Psoas muscle (tissue), 8 donors: ENCODE data around the gene EXOC3L2. TPM values are rescaled to one million over a fixed set of nuclear protein-coding genes. Genes with fewer than 3 reads are reported as not detected.
"Not testable (repeated sequence)": the region's sequence is repeated elsewhere in the genome, so short reads cannot be mapped to it uniquely, and the experiment has no call there.

ENCODE experiments used
- ATAC-seq, 4 donors: fragments of 200-7000 bp; cut with Tn5 transposase; one replicate each; pipeline ENCODE4 v1.9.1; 2020; ENCODE audit warnings: moderate library complexity in 3 of 4, mild to moderate bottlenecking in 2 of 4
- DNase-seq, 2 donors: peaks; one replicate each; pipeline ENCODE4 v3.0.0-alpha.2; 2020
- H3K27ac ChIP-seq: fragments of 200-600 bp; one replicate; pipeline ENCODE4 v1.8.0; 2022
- H3K27me3 ChIP-seq, 3 donors: fragments of 200-600 bp in 1 of 3; one replicate each; pipeline versions ENCODE4 v1.6.1 to v1.8.0; 2013 to 2022; ENCODE audit warnings: low read length in 2 of 3, mild to moderate bottlenecking in 2 of 3, moderate library complexity in 1 of 3; ENCODE audit not compliant: insufficient read depth in 3 of 3
- H3K36me3 ChIP-seq, 2 donors: fragments of 200-600 bp in 1 of 2; one replicate each; pipeline versions ENCODE4 v1.6.1 to v1.8.0; 2013 to 2022; ENCODE audit warnings: low read depth in 1 of 2, mild to moderate bottlenecking in 1 of 2, moderate library complexity in 1 of 2; ENCODE audit not compliant: insufficient read depth in 1 of 2
- H3K4me1 ChIP-seq: fragments of 200-600 bp; one replicate; pipeline ENCODE4 v1.8.0; 2022
- H3K4me3 ChIP-seq: fragments of 200-600 bp; one replicate; pipeline ENCODE4 v1.8.0; 2022; ENCODE audit warnings: mild to moderate bottlenecking
- H3K9me3 ChIP-seq: fragments of 200-600 bp; one replicate; pipeline ENCODE4 v1.8.0; 2022
- WGBS, 3 donors: extraction: QIAGEN DNeasy Blood & Tissue Kit; methylation state at CpG; one replicate each; pipeline versions ENCODE4 v1.1.6 to v1.1.7; 2013; 5-methylcytosine and 5-hydroxymethylcytosine counted together
- intact Hi-C, 2 donors: fragments of 100-400 bp; cut with DNase I; formaldehyde crosslinking; loops; one replicate each; pipeline versions ENCODE4 v1.11.0 to v1.14.2; 2022
- polyA plus RNA-seq, 3 donors: library from polyadenylated mRNA; stranded (reverse); fragments of 200-250 nt; gene quantifications; one replicate each; pipeline ENCODE4 v1.2.3, GENCODE V29; 2013
- total RNA-seq, 4 donors: library from RNA; stranded (reverse); fragmentation: NEBNext Ultra II Directional in 2 of 4; extraction: Animal tissue kit (Norgen Biotek cat#: 25700) in 2 of 4; gene quantifications; one replicate each; pipeline versions ENCODE4 v1.2.1 to v1.2.4, GENCODE V29; 2021 to 2023
- TF ChIP-seq, protein P1 (sequence below): fragments of 200-600 bp; IDR thresholded peaks from one replicate; pipeline ENCODE4 v1.8.0; 2022; ENCODE audit warnings: antibody characterized with exemption
- donor health status: healthy with polysubstance abuse.
- donor health status: DM: no; HTN: no; CAD: no; lungs with moderate emphysema.
- donor health status: Bipolar disorder and iron deficiency.
- donor health status: healthy.
- donor health status: DM: yes; HTN: yes; CAD: no.
- donor health status: DM: no; HTN: no; CAD: no.
- donor health status: DM: no; HTN: no; CAD: no.
- donor health status: DM: yes; HTN: yes; CAD: no.

The EXOC3L2 gene
- total and polyA plus RNA-seq, 7 donors, result 0.17 to 1.3 (median 0.62) TPM

DNA sequence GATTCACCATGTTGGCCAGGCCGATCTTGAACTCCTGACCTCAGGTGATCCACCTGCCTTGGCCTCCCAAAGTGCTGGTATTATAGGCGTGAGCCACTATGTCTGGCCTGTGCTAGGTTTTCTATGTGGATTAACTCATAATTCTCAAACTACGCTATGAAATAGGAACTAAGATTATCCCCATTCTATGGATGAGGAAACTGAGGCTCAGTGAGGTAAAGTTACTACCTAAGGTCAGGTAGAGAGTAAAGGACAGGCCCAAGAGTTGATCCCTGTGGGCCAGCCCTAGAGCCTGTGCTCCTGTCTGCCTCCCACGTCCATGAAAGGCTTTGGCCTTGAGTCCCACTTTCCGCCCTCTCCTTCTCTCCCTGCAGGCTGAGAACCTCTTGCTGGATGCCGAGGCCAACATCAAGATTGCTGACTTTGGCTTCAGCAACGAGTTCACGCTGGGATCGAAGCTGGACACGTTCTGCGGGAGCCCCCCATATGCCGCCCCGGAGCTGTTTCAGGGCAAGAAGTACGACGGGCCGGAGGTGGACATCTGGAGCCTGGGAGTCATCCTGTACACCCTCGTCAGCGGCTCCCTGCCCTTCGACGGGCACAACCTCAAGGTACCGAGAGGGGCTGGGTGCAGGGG, 26.0 kb upstream of the EXOC3L2 start:
- Histone ChIP-seq H3K9me3 (no peaks in the 10 kb centered on the region), H3K4me1 (no peaks in the 10 kb centered on the region), H3K27me3 (no peaks in the 10 kb centered on the region), H3K27ac (no peak overlapping the region), H3K4me3 (no peak overlapping the region), H3K36me3 (peaks cover 0 to 80% of the 10 kb centered on the region in 2 donors)
- intact Hi-C loops, result no loop called here
- WGBS, 3 donors, result 85 to 86% (median 85%) methylated on average over 21 of the region's 21 CpGs
- no peak for ATAC-seq
- DNase-seq, result no peak
- TF ChIP-seq, protein P1, sequence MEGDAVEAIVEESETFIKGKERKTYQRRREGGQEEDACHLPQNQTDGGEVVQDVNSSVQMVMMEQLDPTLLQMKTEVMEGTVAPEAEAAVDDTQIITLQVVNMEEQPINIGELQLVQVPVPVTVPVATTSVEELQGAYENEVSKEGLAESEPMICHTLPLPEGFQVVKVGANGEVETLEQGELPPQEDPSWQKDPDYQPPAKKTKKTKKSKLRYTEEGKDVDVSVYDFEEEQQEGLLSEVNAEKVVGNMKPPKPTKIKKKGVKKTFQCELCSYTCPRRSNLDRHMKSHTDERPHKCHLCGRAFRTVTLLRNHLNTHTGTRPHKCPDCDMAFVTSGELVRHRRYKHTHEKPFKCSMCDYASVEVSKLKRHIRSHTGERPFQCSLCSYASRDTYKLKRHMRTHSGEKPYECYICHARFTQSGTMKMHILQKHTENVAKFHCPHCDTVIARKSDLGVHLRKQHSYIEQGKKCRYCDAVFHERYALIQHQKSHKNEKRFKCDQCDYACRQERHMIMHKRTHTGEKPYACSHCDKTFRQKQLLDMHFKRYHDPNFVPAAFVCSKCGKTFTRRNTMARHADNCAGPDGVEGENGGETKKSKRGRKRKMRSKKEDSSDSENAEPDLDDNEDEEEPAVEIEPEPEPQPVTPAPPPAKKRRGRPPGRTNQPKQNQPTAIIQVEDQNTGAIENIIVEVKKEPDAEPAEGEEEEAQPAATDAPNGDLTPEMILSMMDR, result no peak

DNA sequence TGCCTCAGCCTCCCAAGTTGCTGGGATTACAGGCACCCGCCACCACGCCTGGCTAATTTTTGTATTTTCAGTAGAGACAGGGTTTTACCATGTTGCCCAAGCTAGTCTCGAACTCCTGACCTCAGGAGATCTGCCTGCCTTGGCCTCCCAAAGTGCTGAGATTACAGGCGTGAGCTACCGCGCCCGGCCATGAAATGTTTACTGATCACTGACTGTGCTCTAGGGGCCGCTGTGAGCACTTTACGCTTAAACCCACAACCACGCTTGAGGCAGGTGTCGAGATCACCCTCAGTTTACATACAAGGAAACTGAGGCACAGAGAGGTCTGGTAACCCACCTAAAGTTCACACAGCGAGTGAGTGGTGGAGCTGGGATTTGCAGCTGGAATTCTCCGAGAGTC, 24.7 kb upstream of the EXOC3L2 start:
- H3K4me3 ChIP-seq, DNase-seq, intact Hi-C loops, H3K4me1 ChIP-seq, H3K9me3 ChIP-seq, H3K27me3 ChIP-seq, ATAC-seq, H3K27ac ChIP-seq: not testable (repeated sequence)
- peaks cover 0 to 75% of the 10 kb centered on the region in 2 donors for H3K36me3 ChIP-seq
- WGBS, 3 donors, result 94 to 98% (median 94%) methylated on average over 13 of the region's 13 CpGs

DNA sequence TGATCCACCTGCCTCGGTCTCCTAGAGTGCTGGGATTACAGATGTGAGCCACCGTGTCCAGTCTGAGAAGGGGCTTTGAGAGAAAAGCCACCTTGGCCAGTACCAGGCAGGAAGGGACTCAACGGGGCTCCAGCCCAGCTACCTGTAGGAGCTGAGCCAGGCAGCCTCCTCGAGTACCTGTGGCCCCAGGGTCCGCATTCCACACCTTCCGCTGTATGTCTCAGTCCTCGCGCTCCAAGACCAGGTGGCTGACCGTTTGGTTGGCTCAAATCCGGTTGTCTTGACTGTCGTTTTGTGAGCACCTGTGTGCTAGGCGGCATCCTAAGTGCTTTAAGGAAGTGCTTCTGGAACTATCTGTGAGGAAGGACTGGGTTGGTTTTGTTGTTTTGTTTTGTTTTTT, 22.1 kb upstream of the EXOC3L2 start:
- Histone ChIP-seq H3K9me3 (no peaks in the 10 kb centered on the region), H3K36me3 (peaks cover 0 to 52% of the 10 kb centered on the region in 2 donors), H3K27ac (no peak overlapping the region), H3K27me3 (no peaks in the 10 kb centered on the region), H3K4me3 (no peak overlapping the region), H3K4me1 (no peaks in the 10 kb centered on the region)
- WGBS, 3 donors, result 91 to 93% (median 92%) methylated on average over 12 of the region's 12 CpGs
- intact Hi-C loops, result no loop called here
- no peak for ATAC-seq
- TF ChIP-seq, protein P1, result no peak
- DNase-seq, result no peak

DNA sequence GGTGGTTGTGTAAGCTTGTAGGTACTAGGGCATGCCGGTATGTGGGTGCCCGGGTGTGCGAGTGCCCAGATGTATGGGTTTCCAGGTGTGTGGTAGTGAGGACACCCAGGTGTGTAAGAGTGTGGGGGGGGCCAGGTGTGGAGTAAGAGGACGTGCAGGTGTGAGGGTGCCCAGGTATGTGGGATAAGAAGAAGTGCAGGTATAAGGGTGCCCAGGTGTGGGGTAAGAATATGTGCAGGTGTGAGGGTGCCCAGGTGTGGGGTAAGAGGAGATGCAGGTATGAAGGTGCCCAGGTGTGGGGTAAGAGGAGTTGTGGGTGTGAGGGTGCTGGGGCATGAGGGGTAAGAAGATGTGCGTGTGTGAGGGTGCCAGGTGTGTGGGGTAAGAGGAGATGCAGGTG, 20.2 kb upstream of the EXOC3L2 start:
- DNase-seq (no peak), ATAC-seq (no peak)
- TF ChIP-seq, protein P1, result no peak
- H3K9me3 ChIP-seq, result no peaks in the 10 kb centered on the region
- H3K4me3 ChIP-seq, result no peak overlapping the region
- intact Hi-C loops, result no loop called here
- H3K4me1 ChIP-seq, result no peaks in the 10 kb centered on the region
- no peak overlapping the region for H3K27ac ChIP-seq
- H3K27me3 ChIP-seq, result no peaks in the 10 kb centered on the region
- WGBS, 3 donors, result 93 to 95% (median 93%) methylated on average over 5 of the region's 5 CpGs
- H3K36me3 ChIP-seq, result peaks cover 0 to 42% of the 10 kb centered on the region in 2 donors

DNA sequence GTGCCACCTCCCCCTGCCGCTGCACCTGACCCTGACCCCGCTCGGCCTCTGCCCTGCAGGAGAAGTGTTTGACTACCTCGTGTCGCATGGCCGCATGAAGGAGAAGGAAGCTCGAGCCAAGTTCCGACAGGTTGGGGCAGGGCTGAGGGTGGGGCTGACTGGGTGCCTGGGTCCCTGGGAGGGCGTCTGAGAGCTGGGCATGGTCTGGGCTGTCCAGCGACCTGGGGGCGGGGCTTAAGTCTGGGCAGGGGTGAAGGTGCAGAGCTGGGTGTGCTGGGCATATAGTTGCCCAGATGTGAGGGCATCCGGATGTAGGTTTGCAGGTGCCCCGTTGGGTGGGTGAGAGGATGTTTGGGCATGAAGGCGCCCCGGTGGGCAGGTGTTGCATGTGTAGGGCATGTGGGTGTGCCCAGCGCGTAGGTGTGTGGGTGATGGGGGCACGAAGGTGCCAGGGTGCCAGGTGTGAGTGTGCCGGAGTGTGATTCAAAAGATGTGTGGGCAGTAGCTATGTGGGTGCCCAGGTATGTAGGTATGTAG, 19.6 kb upstream of the EXOC3L2 start:
- 91 to 95% (median 94%) methylated on average over 19 of the region's 19 CpGs for WGBS, 3 donors
- no peak overlapping the region for H3K27ac ChIP-seq
- H3K4me3 ChIP-seq, result no peak overlapping the region
- DNase-seq (no peak), ATAC-seq (peak in 1 of 4 donors; percentile 23)
- intact Hi-C loops, result no loop called here
- no peaks in the 10 kb centered on the region for H3K9me3 ChIP-seq
- H3K4me1 ChIP-seq, result no peaks in the 10 kb centered on the region
- TF ChIP-seq, protein P1, result no peak
- H3K27me3 ChIP-seq, result no peaks in the 10 kb centered on the region
- peaks cover 0 to 37% of the 10 kb centered on the region in 2 donors for H3K36me3 ChIP-seq
